ENCODE measurements around the gene ALDH4A1.

ALDH4A1 gene

GRCh38 chr1:18922848-18923755 is 20.7 kb upstream of the ALDH4A1 start:
- peaks cover 2% of the 10 kb centered on the region for H3K36me3 Mint-ChIP-seq
- H3K9me3 Mint-ChIP-seq = peaks cover 2% of the 10 kb centered on the region
- no peak overlapping the region for H3K27ac Mint-ChIP-seq
- H3K4me1 Mint-ChIP-seq = peaks cover 53% of the 10 kb centered on the region
- DNase-seq = no peak
- H3K4me3 Mint-ChIP-seq = peak overlapping the region; percentile 3
- CTCF ChIA-PET = interaction anchor here (0.7 to 5.2 kb wide), 16 partner anchors 8 to 190 kb away, joined by 3 to 30 read pairs (median 4); no protein-coding TSS in a partner anchor
- H3K27me3 Mint-ChIP-seq = no peaks in the 10 kb centered on the region

GRCh38 chr1:18922319-18922726 is 20.0 kb upstream of the ALDH4A1 start:
- Mint-ChIP-seq H3K27ac (no peak overlapping the region), H3K9me3 (peaks cover 2% of the 10 kb centered on the region), H3K4me3 (no peak overlapping the region), H3K27me3 (no peaks in the 10 kb centered on the region), H3K4me1 (peaks cover 47% of the 10 kb centered on the region), H3K36me3 (peaks cover 2% of the 10 kb centered on the region)
- CTCF ChIA-PET = interaction anchor here (0.6 to 5.2 kb wide), 13 partner anchors 9 to 153 kb away, joined by 3 to 30 read pairs (median 4); partner anchors contain the start of gene IFFO2
- no peak for DNase-seq

GRCh38 chr1:18921516-18922251 is 19.3 kb upstream of the ALDH4A1 start:
- H3K4me3 Mint-ChIP-seq = no peak overlapping the region
- no peaks in the 10 kb centered on the region for H3K27me3 Mint-ChIP-seq
- peaks cover 2% of the 10 kb centered on the region for H3K36me3 Mint-ChIP-seq
- peaks cover 2% of the 10 kb centered on the region for H3K9me3 Mint-ChIP-seq
- CTCF ChIA-PET = interaction anchor here (0.6 to 5.2 kb wide), 17 partner anchors 9 to 192 kb away, joined by 3 to 30 read pairs (median 4); partner anchors contain the start of gene IFFO2
- H3K4me1 Mint-ChIP-seq = peaks cover 41% of the 10 kb centered on the region
- no peak for DNase-seq
- H3K27ac Mint-ChIP-seq = no peak overlapping the region

- Mint-ChIP-seq H3K27me3 (no peaks in the 10 kb centered on the region), H3K36me3 (peaks cover 2% of the 10 kb centered on the region), H3K4me3 (no peak overlapping the region), H3K27ac (no peak overlapping the region), H3K4me1 (peaks cover 34% of the 10 kb centered on the region), H3K9me3 (peaks cover 2% of the 10 kb centered on the region)
- DNase-seq = no peak
- CTCF ChIA-PET = interaction anchor here (0.8 to 5.2 kb wide), 9 partner anchors 8 to 193 kb away, joined by 3 to 30 read pairs (median 5); no protein-coding TSS in a partner anchor
Measured at GRCh38 chr1:18920931-18921330, 18.6 kb upstream of the ALDH4A1 start.

GRCh38 chr1:18919956-18920355 is 17.6 kb upstream of the ALDH4A1 start:
- CTCF ChIA-PET = interaction anchor here (2.6 to 5.2 kb wide), 2 partner anchors 7 to 12 kb away, joined by 14 to 30 read pairs; no protein-coding TSS in a partner anchor
- Mint-ChIP-seq H3K4me3 (no peak overlapping the region), H3K9me3 (no peaks in the 10 kb centered on the region), H3K27ac (no peak overlapping the region), H3K4me1 (peaks cover 27% of the 10 kb centered on the region), H3K36me3 (no peaks in the 10 kb centered on the region), H3K27me3 (no peaks in the 10 kb centered on the region)
- no peak for DNase-seq

- DNase-seq = no peak
- CTCF ChIA-PET = no interaction called here
- Mint-ChIP-seq H3K4me3 (no peak overlapping the region), H3K36me3 (no peaks in the 10 kb centered on the region), H3K27me3 (no peaks in the 10 kb centered on the region), H3K4me1 (peaks cover 22% of the 10 kb centered on the region), H3K9me3 (no peaks in the 10 kb centered on the region), H3K27ac (no peak overlapping the region)
Measured at GRCh38 chr1:18919197-18919905, 17.0 kb upstream of the ALDH4A1 start.

- H3K27me3 Mint-ChIP-seq = no peaks in the 10 kb centered on the region
- peaks cover 13% of the 10 kb centered on the region for H3K4me1 Mint-ChIP-seq
- H3K4me3 Mint-ChIP-seq = no peak overlapping the region
- CTCF ChIA-PET = no interaction called here
- H3K9me3 Mint-ChIP-seq = no peaks in the 10 kb centered on the region
- no peak overlapping the region for H3K27ac Mint-ChIP-seq
- no peak for DNase-seq
- H3K36me3 Mint-ChIP-seq = no peaks in the 10 kb centered on the region
Measured at GRCh38 chr1:18918417-18918816, 16.1 kb upstream of the ALDH4A1 start.

- peaks cover 9% of the 10 kb centered on the region for H3K4me1 Mint-ChIP-seq
- DNase-seq = no peak
- H3K27ac Mint-ChIP-seq = no peak overlapping the region
- CTCF ChIA-PET = no interaction called here
- no peaks in the 10 kb centered on the region for H3K27me3 Mint-ChIP-seq
- no peak overlapping the region for H3K4me3 Mint-ChIP-seq
- peaks cover 5% of the 10 kb centered on the region for H3K36me3 Mint-ChIP-seq
- H3K9me3 Mint-ChIP-seq = no peaks in the 10 kb centered on the region
Measured at GRCh38 chr1:18917071-18917799, 14.9 kb upstream of the ALDH4A1 start.

- no peak overlapping the region for H3K27ac Mint-ChIP-seq
- CTCF ChIA-PET = interaction anchor here (1.5 to 12.9 kb wide), 8 partner anchors 8 to 194 kb away, joined by 6 to 87 read pairs (median 20); no protein-coding TSS in a partner anchor
Measured at GRCh38 chr1:18915341-18915740, 13.0 kb upstream of the ALDH4A1 start.

GRCh38 chr1:18913065-18913835 is 10.9 kb upstream of the ALDH4A1 start:
- H3K27ac Mint-ChIP-seq = no peak overlapping the region
- H3K36me3 Mint-ChIP-seq = peaks cover 17% of the 10 kb centered on the region
- DNase-seq = peak; percentile 81
- no peak overlapping the region for H3K4me3 Mint-ChIP-seq
- CTCF ChIA-PET = interaction anchor here (0.6 to 12.9 kb wide), 38 partner anchors 8 to 298 kb away, joined by 3 to 87 read pairs (median 7); partner anchors contain the start of genes ALDH4A1 and IFFO2
- no peaks in the 10 kb centered on the region for H3K27me3 Mint-ChIP-seq
- H3K4me1 Mint-ChIP-seq = peaks cover 6% of the 10 kb centered on the region
- H3K9me3 Mint-ChIP-seq = no peaks in the 10 kb centered on the region

More at GRCh38 chr1:18915341-18915740, 13.0 kb upstream of the ALDH4A1 start:
- H3K27me3 Mint-ChIP-seq = no peaks in the 10 kb centered on the region
- no peak overlapping the region for H3K4me3 Mint-ChIP-seq
- no peak for DNase-seq
- peaks cover 14% of the 10 kb centered on the region for H3K36me3 Mint-ChIP-seq
- peaks cover 6% of the 10 kb centered on the region for H3K4me1 Mint-ChIP-seq
- H3K9me3 Mint-ChIP-seq = no peaks in the 10 kb centered on the region

- Mint-ChIP-seq H3K27me3 (no peaks in the 10 kb centered on the region), H3K36me3 (peaks cover 22% of the 10 kb centered on the region), H3K27ac (no peak overlapping the region), H3K9me3 (no peaks in the 10 kb centered on the region), H3K4me1 (peaks cover 6% of the 10 kb centered on the region), H3K4me3 (no peak overlapping the region)
- CTCF ChIA-PET = interaction anchor here (0.8 to 12.9 kb wide), 33 partner anchors 7 to 201 kb away, joined by 3 to 87 read pairs (median 9); partner anchors contain the start of genes ALDH4A1 and IFFO2
- DNase-seq = no peak
Measured at GRCh38 chr1:18912550-18912949, 10.2 kb upstream of the ALDH4A1 start.

GRCh38 chr1:18908911-18909771 is 6.8 kb upstream of the ALDH4A1 start:
- CTCF ChIA-PET = interaction anchor here (0.6 to 12.9 kb wide), 18 partner anchors 9 to 331 kb away, joined by 3 to 87 read pairs (median 5); no protein-coding TSS in a partner anchor
- Mint-ChIP-seq H3K9me3 (no peaks in the 10 kb centered on the region), H3K4me3 (no peak overlapping the region), H3K36me3 (peaks cover 24% of the 10 kb centered on the region), H3K4me1 (peaks cover 6% of the 10 kb centered on the region), H3K27me3 (no peaks in the 10 kb centered on the region), H3K27ac (no peak overlapping the region)
- no peak for DNase-seq
